SK-N-DZ (cell line): ENCODE data around the gene PRR33.

Experiments used
- DNase-seq: peaks from one replicate; pipeline ENCODE4 v3.0.0-alpha.2; 2015; ENCODE audit warnings: low spot score

The PRR33 gene

DNA sequence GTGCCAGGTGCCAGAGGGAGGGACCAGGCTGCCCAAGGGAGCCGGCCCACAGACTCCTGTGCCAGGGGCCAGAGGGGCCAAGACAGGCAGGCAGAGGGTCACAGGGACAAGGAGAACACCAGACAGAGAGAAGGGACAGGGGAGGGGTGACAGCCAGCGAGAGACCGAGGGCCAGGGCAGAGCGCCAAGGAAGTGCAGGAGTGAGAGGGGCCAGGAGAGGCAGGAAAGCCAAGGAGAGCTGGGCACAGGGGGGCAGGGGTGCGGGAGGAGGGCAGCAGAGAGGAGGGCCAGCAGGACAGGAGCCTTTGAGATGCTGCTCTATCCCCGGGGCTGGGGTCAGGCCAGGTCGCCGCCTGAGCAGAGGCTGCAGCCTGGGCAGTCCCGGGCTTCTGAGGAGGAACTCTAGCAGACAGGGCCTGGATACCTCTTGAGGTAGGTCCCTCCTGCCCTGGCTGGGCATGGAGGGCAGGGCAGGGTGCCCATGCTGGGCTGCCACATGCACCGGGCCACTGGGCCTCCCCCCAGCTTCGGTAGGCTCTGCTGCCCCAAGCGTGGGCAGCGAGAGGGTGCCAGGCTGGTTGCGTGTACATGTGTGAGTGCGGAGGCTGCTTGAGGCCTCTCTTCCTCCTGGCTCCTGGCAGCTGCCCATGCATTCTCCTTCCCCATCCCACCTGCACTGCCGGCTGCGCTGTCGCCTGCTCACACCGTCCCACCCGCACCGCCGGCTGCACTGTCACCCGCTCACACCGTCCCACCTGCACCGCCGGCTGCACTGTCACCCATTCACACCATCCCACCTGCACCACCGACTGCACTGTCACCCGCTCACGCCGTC lies 26.6 kb downstream of the PRR33 start:
- no peak for DNase-seq

DNA sequence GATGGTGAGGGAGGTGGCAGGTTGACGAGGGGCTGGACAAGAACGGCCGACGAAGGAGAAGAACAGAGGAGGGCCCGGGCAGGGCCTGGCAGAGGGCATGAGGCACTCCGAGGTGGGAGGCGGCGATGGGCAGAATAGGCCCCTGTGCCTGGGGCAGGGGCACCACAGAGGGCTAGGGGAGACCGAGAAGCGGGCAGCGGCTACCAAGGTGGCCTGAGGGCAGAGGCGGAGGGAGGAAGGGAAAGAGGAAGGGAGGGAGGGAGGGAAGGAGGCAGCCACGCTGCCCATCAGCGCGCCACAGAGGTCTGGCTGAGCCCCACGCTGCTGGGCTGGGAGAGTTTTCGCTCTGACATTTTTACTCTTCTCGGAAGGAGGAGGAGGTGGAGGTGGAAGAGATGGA lies 27.5 kb downstream of the PRR33 start:
- no peak for DNase-seq

- DNase-seq, result no peak
These were observed 28.1 kb downstream of the PRR33 start for GRCh38 chr11:1863352-1864216.

GRCh38 chr11:1862588-1863351 lies 28.9 kb downstream of the PRR33 start:
- DNase-seq, result no peak

DNA sequence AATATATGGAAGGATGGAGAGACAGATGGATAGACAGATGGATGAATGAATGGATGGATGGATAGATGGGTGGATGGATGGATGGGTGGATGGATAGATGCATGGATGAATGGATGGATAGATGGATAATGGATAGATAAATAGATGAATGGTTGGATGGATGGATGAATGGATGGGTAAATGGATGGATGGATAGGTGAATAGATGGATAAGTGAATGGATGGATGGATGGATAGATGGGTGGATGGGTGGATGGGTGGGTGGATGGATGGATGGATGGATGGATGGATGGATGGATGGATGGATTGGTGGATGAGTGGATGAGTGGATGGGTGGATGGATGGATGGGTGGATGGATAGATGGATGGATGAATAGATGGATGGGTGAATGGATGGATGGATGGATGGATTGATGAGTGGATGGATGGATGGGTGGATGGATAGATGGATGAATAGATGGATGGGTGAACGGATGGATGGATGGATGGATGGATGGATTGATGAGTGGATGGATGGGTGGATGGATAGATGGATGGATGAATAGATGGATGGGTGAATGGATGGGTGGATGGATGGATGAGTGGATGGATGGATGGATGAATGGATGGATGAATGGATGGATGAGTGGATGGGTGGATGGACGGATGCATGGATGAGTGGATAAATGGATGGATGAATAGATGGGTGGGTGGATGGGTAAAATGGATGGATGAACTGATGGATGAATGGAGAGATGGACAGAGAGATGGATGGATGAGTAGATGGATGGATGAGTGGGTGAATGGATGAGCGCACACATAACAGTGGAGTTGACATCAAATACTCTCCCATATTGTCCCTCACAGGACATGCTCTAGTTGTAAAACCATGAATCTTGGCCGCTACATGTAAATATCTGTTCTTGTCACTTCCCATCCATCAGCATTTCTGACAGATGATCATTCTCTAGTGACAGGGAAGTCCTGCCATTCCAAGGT lies 30.0 kb downstream of the PRR33 start:
- DNase-seq, result no peak

- no peak for DNase-seq
These were observed 31.6 kb downstream of the PRR33 start for GRCh38 chr11:1860108-1860507.

DNA sequence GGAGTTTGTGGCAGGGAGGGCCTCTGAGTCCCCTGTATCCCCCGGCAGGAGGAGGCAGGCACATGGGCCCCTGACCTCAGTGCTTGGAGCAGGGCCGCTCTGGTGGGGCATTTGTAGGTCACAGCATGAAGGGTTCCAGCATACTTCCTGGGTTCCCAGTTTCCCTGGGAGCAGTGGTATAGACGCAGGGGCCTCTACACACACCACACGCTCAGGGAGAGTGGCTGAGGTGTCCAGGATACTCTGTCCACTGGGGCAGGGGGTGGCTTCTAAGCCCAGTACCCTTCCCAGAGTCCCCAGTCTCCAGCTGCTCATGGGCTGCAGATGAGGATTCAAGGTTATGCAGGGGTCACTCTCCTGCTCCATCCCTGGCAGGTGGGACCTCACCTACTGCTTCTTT lies 32.7 kb downstream of the PRR33 start:
- DNase-seq, result no peak

- no peak for DNase-seq
These were observed 33.1 kb downstream of the PRR33 start for GRCh38 chr11:1858576-1858975.

- DNase-seq, result no peak
These were observed 33.5 kb downstream of the PRR33 start for GRCh38 chr11:1858154-1858553.

- no peak for DNase-seq
These were observed 34.6 kb downstream of the PRR33 start for GRCh38 chr11:1857064-1857463.

DNA sequence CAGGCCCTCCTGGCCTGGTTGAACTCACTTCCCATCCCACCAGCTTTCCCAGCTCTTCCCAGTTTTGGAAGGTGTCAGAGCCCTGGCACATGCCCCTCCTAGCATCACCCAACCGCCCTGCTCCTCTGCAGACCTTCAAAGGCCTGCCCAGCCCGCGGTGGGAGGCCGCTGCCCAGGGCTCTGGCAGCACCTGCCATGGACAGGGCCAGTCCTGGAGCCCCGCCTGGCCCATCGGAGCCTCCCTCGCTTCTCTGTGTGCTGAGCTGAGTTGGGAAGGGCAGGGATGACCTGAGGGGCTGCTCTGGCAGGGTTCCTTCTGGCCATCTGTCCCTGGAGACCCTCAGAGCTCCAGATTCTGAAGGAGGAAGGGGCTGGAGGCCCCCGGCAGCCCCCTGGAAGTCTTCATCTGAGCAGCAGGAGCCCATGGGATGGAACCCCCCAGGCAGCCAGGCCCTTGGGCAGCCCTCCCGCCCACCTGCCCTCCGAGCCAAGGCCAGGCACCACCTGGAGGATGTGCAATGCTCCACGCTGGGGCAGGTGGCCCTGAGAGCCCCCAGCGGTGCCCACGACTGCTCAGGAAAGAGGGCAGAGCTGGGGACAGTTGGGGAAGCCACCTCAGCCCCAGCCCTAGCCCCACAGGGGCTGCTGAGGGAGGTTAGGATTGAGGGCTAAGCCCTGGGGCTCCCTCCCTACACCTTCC lies 35.2 kb downstream of the PRR33 start:
- no peak for DNase-seq

GRCh38 chr11:1855886-1856265 lies 35.8 kb downstream of the PRR33 start:
- no peak for DNase-seq

DNA sequence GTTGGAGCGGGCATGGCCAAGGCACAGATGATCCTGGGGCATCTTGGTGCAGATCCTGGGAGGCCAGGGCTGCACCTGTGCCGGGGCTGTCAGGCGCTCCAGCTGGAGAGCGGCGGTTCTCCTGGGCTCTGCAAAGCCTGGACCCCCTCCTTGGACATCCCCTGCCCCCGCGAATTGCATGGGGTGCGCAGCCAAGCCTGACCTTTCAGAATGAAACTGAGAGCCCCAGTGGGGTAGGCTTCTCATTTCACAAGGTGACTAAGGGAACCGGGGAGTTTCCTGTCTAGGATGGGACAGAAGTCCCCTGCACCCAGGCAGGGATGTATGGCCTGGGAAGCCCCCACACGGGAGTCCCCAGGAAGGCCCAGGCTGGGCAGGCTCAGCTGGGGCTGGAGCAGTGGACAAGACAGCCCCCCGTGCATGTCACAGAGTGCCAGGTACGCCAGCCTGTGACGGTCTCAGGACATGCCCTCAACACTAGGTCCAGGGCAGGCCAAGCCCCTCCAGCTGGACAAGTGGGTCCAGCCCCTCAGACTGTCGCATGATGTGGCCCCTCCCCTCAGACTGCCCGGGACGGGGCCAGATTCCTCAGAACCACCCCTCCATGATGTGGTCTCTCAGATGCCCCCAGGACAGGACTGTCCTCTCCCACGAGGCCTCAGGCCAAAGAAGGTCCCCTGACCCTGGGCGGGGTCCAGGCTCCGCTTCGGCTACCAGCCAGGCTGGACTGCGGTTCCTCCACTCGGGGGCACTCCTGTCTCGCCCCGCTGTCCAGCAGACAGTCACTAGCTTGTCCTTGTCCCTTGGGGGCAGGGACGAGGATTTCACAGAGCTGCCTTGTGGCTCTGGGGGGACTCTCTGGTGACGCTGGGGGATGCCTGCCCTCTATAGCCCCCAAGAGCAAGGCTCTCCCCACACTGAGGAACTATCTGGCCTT lies 36.5 kb downstream of the PRR33 start:
- no peak for DNase-seq

DNA sequence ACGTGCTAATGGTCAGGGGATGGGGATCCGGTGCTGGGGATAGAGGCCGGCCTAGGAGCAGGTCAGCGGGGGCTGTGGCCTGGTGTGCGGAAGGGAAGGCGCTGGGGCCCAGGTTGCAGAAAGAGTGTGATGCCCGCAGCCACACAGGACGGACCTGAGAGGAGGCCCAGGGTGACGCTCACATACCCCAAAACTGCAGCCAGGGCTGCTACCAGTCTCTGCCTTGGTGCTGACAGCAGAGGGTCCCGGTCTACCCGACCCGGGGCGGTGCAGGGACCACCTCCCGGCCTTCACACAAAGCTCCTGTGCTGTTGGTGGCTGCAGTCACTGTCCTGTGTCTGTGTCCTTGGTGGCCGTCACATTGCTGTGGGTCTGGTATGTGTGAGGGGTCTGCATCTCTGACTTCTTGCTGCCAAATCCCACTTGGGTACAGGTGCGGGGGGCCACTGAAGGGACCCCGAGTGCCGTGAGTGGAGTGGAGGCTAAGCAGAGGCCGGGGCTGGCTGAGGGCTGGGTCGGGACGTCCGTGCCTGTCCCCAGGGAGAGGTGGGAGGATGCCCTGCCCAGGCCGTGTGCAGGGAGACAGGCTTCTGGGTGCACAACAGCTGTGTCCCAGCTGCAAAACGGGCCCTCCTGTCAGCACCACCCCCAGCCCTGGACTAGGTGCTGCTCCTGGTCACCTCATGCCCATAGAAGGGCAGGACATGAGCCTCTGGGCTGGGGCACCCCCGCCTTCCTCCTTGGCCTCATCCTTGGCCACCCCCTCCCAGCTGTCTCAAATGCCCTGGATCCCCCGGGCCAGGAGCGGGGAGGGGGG lies 37.4 kb downstream of the PRR33 start:
- no peak for DNase-seq

GRCh38 chr11:1853376-1854131 lies 38.1 kb downstream of the PRR33 start:
- DNase-seq, result no peak

- no peak for DNase-seq
These were observed 38.8 kb downstream of the PRR33 start, which contains the start of gene LSP1 for GRCh38 chr11:1852877-1853276. Gene LSP1, plus strand, starts transcription at chr11:1853084. Its CDS starts 61 bp downstream, at chr11:1853145.

- DNase-seq, result no peak
These were observed 39.3 kb downstream of the PRR33 start for GRCh38 chr11:1852271-1852876.
